SK-N-SH (cell line): Measurements from ENCODE around the gene LMO2. TPM values are rescaled to one million over a fixed set of nuclear protein-coding genes. Genes with fewer than 3 reads are reported as not detected.

ENCODE experiments used
- CTCF ChIA-PET: fragments of 300-600, 350-600 bp; formaldehyde crosslinking; extraction: SDS; loops from one replicate; lab custom pipeline; 2021; lab: Yijun Ruan, JAX
- POLR2A ChIA-PET: fragments of 350-600 bp; sonication (Branson Sonifier 250); formaldehyde crosslinking; extraction: SDS; loops from one replicate; lab custom pipeline; 2020; ENCODE audit warnings: antibody characterized with exemption, inconsistent platforms; lab: Yijun Ruan, JAX
- DNase-seq: peaks from one replicate; pipeline ENCODE4 v3.0.0; 2012
- H2AFZ ChIP-seq: fragments of 200-600 bp; sonication (generic); 2 replicates; pipeline ENCODE4 v1.8.1; 2016; ENCODE audit warnings: antibody characterized with exemption, mild to moderate bottlenecking, low read depth
- H3F3A ChIP-seq: fragments of 200-600 bp; sonication (generic); replicated peaks from 2 replicates; pipeline ENCODE3; 2016; ENCODE audit warnings: antibody characterized with exemption, mild to moderate bottlenecking; ENCODE audit not compliant: insufficient read depth
- H3K27ac ChIP-seq, 2 experiments: fragments of 200-500 bp in 1 of 2; fragments of 200-600 bp in 1 of 2; sonication (Bioruptor generic) in 1 of 2; sonication (generic), shearing (Covaris generic) in 1 of 2; 2 replicates each; pipeline versions ENCODE4 v1.5.1 to v1.6.1; 2014 to 2016; ENCODE audit warnings: low read depth in 2 of 2, inconsistent platforms in 1 of 2, low read length in 1 of 2, mild to moderate bottlenecking in 1 of 2, mixed read lengths in 1 of 2
- H3K27me3 ChIP-seq: fragments of 200-600 bp; sonication (generic), shearing (Covaris generic); 2 replicates; pipeline ENCODE4 v1.6.1; 2016; ENCODE audit warnings: mixed run types; ENCODE audit not compliant: insufficient read depth
- H3K36me3 ChIP-seq, 2 experiments: fragments of 200-500 bp in 1 of 2; fragments of 200-600 bp in 1 of 2; sonication (Bioruptor generic) in 1 of 2; sonication (generic) in 1 of 2; replicated peaks in 1 of 2; 2 replicates each; pipeline versions ENCODE3 to v1.5.1; 2014 to 2016; ENCODE audit warnings: low read length in 1 of 2, mild to moderate bottlenecking in 1 of 2; ENCODE audit not compliant: insufficient read depth in 2 of 2, control insufficient read depth in 1 of 2
- H3K4me1 ChIP-seq, 2 experiments: fragments of 200-500 bp in 1 of 2; fragments of 200-600 bp in 1 of 2; sonication (Bioruptor generic) in 1 of 2; sonication (generic), shearing (Covaris generic) in 1 of 2; 2 replicates each; pipeline versions ENCODE4 v1.5.1 to v1.6.1; 2014 to 2016; ENCODE audit warnings: low read depth in 1 of 2, low read length in 1 of 2, mixed run types in 1 of 2; ENCODE audit not compliant: insufficient read depth in 2 of 2, control insufficient read depth in 1 of 2
- H3K4me2 ChIP-seq: fragments of 200-600 bp; sonication (generic), shearing (Covaris generic); 2 replicates; pipeline ENCODE4 v1.6.1; 2017; ENCODE audit warnings: mixed run types
- H3K4me3 ChIP-seq, 2 experiments: fragments of 200-500 bp in 1 of 2; fragments of 200-600 bp in 1 of 2; sonication (Bioruptor generic) in 1 of 2; sonication (generic), shearing (Covaris generic) in 1 of 2; 2 replicates each; pipeline versions ENCODE4 v1.5.1 to v1.8.1; 2014 to 2016; ENCODE audit warnings: low read depth in 2 of 2, inconsistent platforms in 1 of 2, low read length in 1 of 2, mild to moderate bottlenecking in 1 of 2, mixed read lengths in 1 of 2, moderate library complexity in 1 of 2
- H3K79me2 ChIP-seq: fragments of 200-600 bp; sonication (generic); 2 replicates; pipeline ENCODE4 v1.8.1; 2017; ENCODE audit warnings: mild to moderate bottlenecking; ENCODE audit not compliant: insufficient read depth
- H3K9ac ChIP-seq: fragments of 200-600 bp; sonication (generic); 2 replicates; pipeline ENCODE4 v1.6.1; 2017; ENCODE audit warnings: mixed run types
- H3K9me2 ChIP-seq: fragments of 200-600 bp; sonication (generic); 2 replicates; pipeline ENCODE4 v1.6.1; 2017; ENCODE audit warnings: mixed run types
- H3K9me3 ChIP-seq: fragments of 200-600 bp; sonication (generic); 2 replicates; pipeline ENCODE4 v1.6.1; 2017; ENCODE audit warnings: mixed run types, mild to moderate bottlenecking, moderate library complexity
- H4K20me1 ChIP-seq: fragments of 200-600 bp; sonication (generic); 2 replicates; pipeline ENCODE4 v1.6.1; 2017; ENCODE audit warnings: mild to moderate bottlenecking, mixed run types; ENCODE audit not compliant: insufficient read depth
- GABPA ChIP-seq: IDR thresholded peaks from 2 replicates; pipeline ENCODE4 v1.4.0; 2012; ENCODE audit warnings: low read depth, mild to moderate bottlenecking
- MAX ChIP-seq: IDR thresholded peaks from 2 replicates; pipeline ENCODE4 v1.4.0; 2012; ENCODE audit warnings: low read depth
- NRF1 ChIP-seq: IDR thresholded peaks from 2 replicates; pipeline ENCODE4 v1.6.1; 2012; ENCODE audit warnings: low read depth, mild to moderate bottlenecking, low read length
- RAD21 ChIP-seq: IDR thresholded peaks from 2 replicates; pipeline ENCODE4 v1.6.1; 2012; ENCODE audit warnings: mild to moderate bottlenecking, low read length
- TCF12 ChIP-seq: IDR thresholded peaks from 2 replicates; pipeline ENCODE4 v1.4.0; 2012
- WGBS: methylation state at CpG from one replicate; pipeline ENCODE4 v1.1.6; 2017; ENCODE audit warnings: low lambda C conversion rate; 5-methylcytosine and 5-hydroxymethylcytosine counted together
- polyA plus RNA-seq, 3 experiments: library from polyadenylated mRNA; depleted of rRNA; stranded (reverse); fragments of >200 nt; gene quantifications; 2 replicates each; pipeline ENCODE4 v1.2.3, GENCODE V29; 2012
- TF ChIP-seq, protein P1 (sequence below): fragments of 200-600 bp; sonication (generic); IDR thresholded peaks from 2 replicates; pipeline ENCODE4 v1.6.1; 2017; ENCODE audit warnings: antibody characterized with exemption, mild to moderate bottlenecking, moderate library complexity

The LMO2 gene
- polyA plus RNA-seq, 1 of the 3 experiments (the other 2 are of a cell fraction) = 0.05 TPM

GRCh38 chr11:33874910-33875490 is 16.9 kb downstream of the LMO2 start:
- CTCF ChIA-PET = interaction anchor here (1.0 to 1.8 kb wide), 7 partner anchors 17 to 120 kb away, joined by 3 to 12 read pairs (median 4); no protein-coding TSS in a partner anchor
- 60% methylated on average over 12 of the region's 12 CpGs for WGBS
- no peaks in the 10 kb centered on the region for H3K36me3 ChIP-seq
- peaks cover 3 to 7% of the 10 kb centered on the region in 2 experiments; a peak in 2 of 4 replicates for H3K4me1 ChIP-seq
- H3K4me3 ChIP-seq = no peak overlapping the region
- no peaks in the 10 kb centered on the region for H4K20me1 ChIP-seq
- no peak overlapping the region for H3K4me2 ChIP-seq
- POLR2A ChIA-PET = no interaction called here
- DNase-seq = no peak
- H3K79me2 ChIP-seq = no peaks in the 10 kb centered on the region
- H3K9me3 ChIP-seq = no peaks in the 10 kb centered on the region
- H2AFZ ChIP-seq = no peak overlapping the region
- H3K27me3 ChIP-seq = peaks cover 53% of the 10 kb centered on the region
- no peak overlapping the region for H3K27ac ChIP-seq
- TF ChIP-seq, protein P1, sequence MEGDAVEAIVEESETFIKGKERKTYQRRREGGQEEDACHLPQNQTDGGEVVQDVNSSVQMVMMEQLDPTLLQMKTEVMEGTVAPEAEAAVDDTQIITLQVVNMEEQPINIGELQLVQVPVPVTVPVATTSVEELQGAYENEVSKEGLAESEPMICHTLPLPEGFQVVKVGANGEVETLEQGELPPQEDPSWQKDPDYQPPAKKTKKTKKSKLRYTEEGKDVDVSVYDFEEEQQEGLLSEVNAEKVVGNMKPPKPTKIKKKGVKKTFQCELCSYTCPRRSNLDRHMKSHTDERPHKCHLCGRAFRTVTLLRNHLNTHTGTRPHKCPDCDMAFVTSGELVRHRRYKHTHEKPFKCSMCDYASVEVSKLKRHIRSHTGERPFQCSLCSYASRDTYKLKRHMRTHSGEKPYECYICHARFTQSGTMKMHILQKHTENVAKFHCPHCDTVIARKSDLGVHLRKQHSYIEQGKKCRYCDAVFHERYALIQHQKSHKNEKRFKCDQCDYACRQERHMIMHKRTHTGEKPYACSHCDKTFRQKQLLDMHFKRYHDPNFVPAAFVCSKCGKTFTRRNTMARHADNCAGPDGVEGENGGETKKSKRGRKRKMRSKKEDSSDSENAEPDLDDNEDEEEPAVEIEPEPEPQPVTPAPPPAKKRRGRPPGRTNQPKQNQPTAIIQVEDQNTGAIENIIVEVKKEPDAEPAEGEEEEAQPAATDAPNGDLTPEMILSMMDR = no peak
- no peak for TF ChIP-seq GABPA
- no peak for TF ChIP-seq TCF12
- no peaks in the 10 kb centered on the region for H3K9me2 ChIP-seq
- no peaks in the 10 kb centered on the region for H3F3A ChIP-seq
- no peak overlapping the region for H3K9ac ChIP-seq

GRCh38 chr11:33874433-33874832 is 17.4 kb downstream of the LMO2 start:
- no peak overlapping the region for H3K9ac ChIP-seq
- H3K4me3 ChIP-seq = no peak overlapping the region
- peaks cover 55% of the 10 kb centered on the region for H3K27me3 ChIP-seq
- H3K9me2 ChIP-seq = no peaks in the 10 kb centered on the region
- H4K20me1 ChIP-seq = no peaks in the 10 kb centered on the region
- no peak for TF ChIP-seq RAD21
- 60% methylated on average over 3 of the region's 3 CpGs for WGBS
- no peaks in the 10 kb centered on the region for H3K36me3 ChIP-seq
- H3K79me2 ChIP-seq = no peaks in the 10 kb centered on the region
- H3K9me3 ChIP-seq = no peaks in the 10 kb centered on the region
- no peak overlapping the region for H2AFZ ChIP-seq
- peaks cover 3 to 7% of the 10 kb centered on the region in 2 experiments; a peak in 2 of 4 replicates for H3K4me1 ChIP-seq
- no peaks in the 10 kb centered on the region for H3F3A ChIP-seq
- ChIA-PET POLR2A (no interaction called here), CTCF (interaction anchor here (1.0 to 1.8 kb wide), 6 partner anchors 16 to 121 kb away, joined by 3 to 12 read pairs (median 4); no protein-coding TSS in a partner anchor)
- DNase-seq = no peak
- H3K4me2 ChIP-seq = no peak overlapping the region
- H3K27ac ChIP-seq = no peak overlapping the region

DNA sequence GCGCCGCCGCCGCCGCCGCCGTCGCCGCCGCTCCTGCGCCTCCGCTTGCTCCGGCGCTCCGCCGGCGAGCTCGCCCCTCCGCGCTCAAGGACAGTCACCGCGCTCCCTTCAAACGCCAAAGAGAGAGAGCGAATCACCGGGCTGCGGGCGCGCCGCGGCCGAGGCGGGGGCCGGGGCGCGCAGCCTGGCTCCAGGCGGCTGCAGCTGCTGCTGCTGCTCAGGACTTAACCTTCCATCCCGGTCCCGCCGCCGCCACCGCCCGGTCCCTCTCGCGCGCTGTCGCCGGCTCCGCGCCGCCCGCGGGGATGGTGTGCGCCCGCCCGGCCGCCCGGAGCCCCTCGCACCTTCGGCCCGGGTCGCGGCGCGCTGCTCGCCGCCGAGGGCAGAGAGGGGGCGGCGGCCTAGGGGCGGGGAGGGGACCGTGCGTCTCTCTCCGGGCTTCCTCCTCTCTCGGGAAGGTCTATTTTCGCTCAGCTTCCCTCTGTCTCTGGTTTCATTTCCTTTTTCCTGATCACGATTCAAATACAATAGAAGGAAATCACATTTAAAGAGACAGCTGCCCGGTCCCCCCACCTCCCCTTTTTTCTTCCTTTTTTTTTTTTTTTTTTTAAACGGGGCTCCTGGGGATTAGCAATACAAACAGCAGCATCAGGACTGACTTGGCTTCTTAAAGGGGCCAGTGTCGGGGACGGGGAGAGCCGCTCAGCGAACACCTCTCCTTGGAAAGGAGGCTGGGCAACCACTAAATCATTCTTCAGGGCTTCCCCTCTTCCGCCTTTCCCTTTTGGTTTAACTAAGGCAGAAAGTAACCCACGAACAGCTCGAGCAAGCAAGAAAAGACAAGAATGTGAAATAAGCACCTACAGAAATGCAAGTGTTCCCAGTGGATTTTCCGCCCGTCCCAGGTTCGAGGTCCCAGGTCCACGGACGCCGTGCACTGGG is 22.1 kb downstream of the LMO2 start:
- no peaks in the 10 kb centered on the region for H3K36me3 ChIP-seq
- H3K27me3 ChIP-seq = peaks cover 72% of the 10 kb centered on the region
- H3K79me2 ChIP-seq = no peaks in the 10 kb centered on the region
- H4K20me1 ChIP-seq = no peaks in the 10 kb centered on the region
- peak overlapping the region; percentile 60 to 63 for H3K4me3 ChIP-seq
- no peaks in the 10 kb centered on the region for H3K9me2 ChIP-seq
- peak overlapping the region; percentile 78; the same call in 1 of the 2 replicates for H2AFZ ChIP-seq
- DNase-seq = peak; percentile 84
- H3K9ac ChIP-seq = no peak overlapping the region
- H3K4me1 ChIP-seq = peaks cover 7% of the 10 kb centered on the region in 2 experiments; a peak in 2 of 4 replicates
- H3K27ac ChIP-seq = no peak overlapping the region
- TF ChIP-seq NRF1 (peak; percentile 5; the same call in 1 of the 2 replicates), MAX (no peak)
- H3K4me2 ChIP-seq = peak overlapping the region; percentile 90
- POLR2A ChIA-PET = no interaction called here
- CTCF ChIA-PET = interaction anchor here (0.9 to 7.3 kb wide), 9 partner anchors 11 to 128 kb away, joined by 3 to 64 read pairs (median 3); no protein-coding TSS in a partner anchor
- 1% methylated on average over 19 of the region's 91 CpGs for WGBS
- no peaks in the 10 kb centered on the region for H3F3A ChIP-seq
- H3K9me3 ChIP-seq = no peaks in the 10 kb centered on the region
